ENCODE measurements around the gene C2orf68. TPM values are rescaled to one million over a fixed set of nuclear protein-coding genes. Genes with fewer than 3 reads are reported as not detected.

C2orf68 gene
- total RNA-seq, 4 donors from 2014 or later: 19.0 to 44.8 (median 28.2) TPM

- no peak overlapping the region for H3K27ac ChIP-seq
- H3K27me3 ChIP-seq: no peaks in the 10 kb centered on the region
- H3K4me3 ChIP-seq: no peak overlapping the region
- H3K9me3 ChIP-seq: no peaks in the 10 kb centered on the region
- intact Hi-C loops (cut with DNase I; ENCODE audit: low total_unique reads): no loop called here
- H3K36me3 ChIP-seq: no peaks in the 10 kb centered on the region
- peaks cover 8 to 11% of the 10 kb centered on the region in 2 donors for H3K4me1 ChIP-seq
- no peak for DNase-seq
- no peak for TF ChIP-seq CTCF (IDR thresholded peaks at IDR 0.05)
- no peak for TF ChIP-seq POLR2A (IDR thresholded peaks at IDR 0.05)
Measured at GRCh38 chr2:85613717-85614515, 2.0 kb upstream of the C2orf68 start.

GRCh38 chr2:85611217-85611704, 605 bp downstream of the C2orf68 start:
- intact Hi-C loops (cut with DNase I; ENCODE audit: low total_unique reads): no loop called here
- Histone ChIP-seq H3K27me3 (no peaks in the 10 kb centered on the region), H3K36me3 (no peaks in the 10 kb centered on the region), H3K4me1 (peaks cover 0 to 3% of the 10 kb centered on the region in 2 donors), H3K4me3 (peak overlapping the region; percentile 62 to 97), H3K9me3 (no peaks in the 10 kb centered on the region), H3K27ac (peak overlapping the region; percentile 75 to 86)
- TF ChIP-seq POLR2A (IDR thresholded peaks at IDR 0.05) (no peak), CTCF (IDR thresholded peaks at IDR 0.05) (no peak)
- DNase-seq: no peak

GRCh38 chr2:85607268-85608215, 4.3 kb downstream of the C2orf68 start:
- Histone ChIP-seq H3K4me3 (no peak overlapping the region), H3K9me3 (no peaks in the 10 kb centered on the region), H3K4me1 (peaks cover 6 to 18% of the 10 kb centered on the region in 2 donors), H3K27ac (peak overlapping the region in 1 of 2 donors; percentile 10), H3K27me3 (no peaks in the 10 kb centered on the region), H3K36me3 (no peaks in the 10 kb centered on the region)
- intact Hi-C loops (cut with DNase I; ENCODE audit: low total_unique reads): no loop called here
- TF ChIP-seq POLR2A (IDR thresholded peaks at IDR 0.05): no peak
- TF ChIP-seq CTCF (IDR thresholded peaks at IDR 0.05): no peak
- no peak for DNase-seq

GRCh38 chr2:85606116-85606455, 5.8 kb downstream of the C2orf68 start:
- Histone ChIP-seq H3K27me3 (no peaks in the 10 kb centered on the region), H3K27ac (peak overlapping the region in 1 of 2 donors; percentile 7), H3K4me1 (peaks cover 6 to 22% of the 10 kb centered on the region in 2 donors), H3K4me3 (no peak overlapping the region), H3K9me3 (no peaks in the 10 kb centered on the region), H3K36me3 (no peaks in the 10 kb centered on the region)
- intact Hi-C loops (cut with DNase I; ENCODE audit: low total_unique reads): no loop called here
- TF ChIP-seq POLR2A (IDR thresholded peaks at IDR 0.05) (no peak), CTCF (IDR thresholded peaks at IDR 0.05) (no peak)
- no peak for DNase-seq

Data from uterus (tissue), 4 donors.